H1 (cell line): ENCODE data around the gene SLC39A11. TPM values are rescaled to one million over a fixed set of nuclear protein-coding genes. Genes with fewer than 3 reads are reported as not detected.

Experiments used
- CTCF ChIA-PET: fragments of 300-600 bp; sonication (Branson Sonifier 250); formaldehyde crosslinking; loops from one replicate; lab custom pipeline; 2021; ENCODE audit not compliant: partially characterized antibody; lab: Charles Lee
- POLR2A ChIA-PET: fragments of 300-600 bp; sonication (Branson Sonifier 250); formaldehyde crosslinking; loops from one replicate; lab custom pipeline; 2021; ENCODE audit warnings: inconsistent platforms; ENCODE audit not compliant: partially characterized antibody; lab: Charles Lee
- DNase-seq, 2 experiments: peaks; one replicate each; pipeline versions ENCODE4 v3.0.0 to v3.0.0-alpha.2; 2010 to 2022; ENCODE audit warnings: low spot score in 2 of 2, low read depth in 1 of 2, mixed read lengths in 1 of 2
- FAIRE-seq: peaks from 2 replicates; lab custom pipeline; 2011; peaks lifted over from hg19 to GRCh38; lab: Jason Lieb, UNC
- H2AFZ ChIP-seq: 2 replicates; pipeline ENCODE4 v1.8.1; 2012; ENCODE audit warnings: low read length, inconsistent platforms
- H2AK5ac ChIP-seq: 2 replicates; pipeline ENCODE4 v1.6.1; 2013; ENCODE audit warnings: low read depth, low read length
- H2BK120ac ChIP-seq: replicated peaks from 2 replicates; pipeline ENCODE3; 2013; ENCODE audit warnings: low read depth, low read length, inconsistent platforms
- H2BK12ac ChIP-seq: 2 replicates; pipeline ENCODE4 v1.6.1; 2013; ENCODE audit warnings: low read depth, low read length
- H2BK15ac ChIP-seq: 2 replicates; pipeline ENCODE4 v1.6.1; 2013; ENCODE audit warnings: low read length
- H2BK20ac ChIP-seq: 2 replicates; pipeline ENCODE4 v1.6.1; 2013; ENCODE audit warnings: low read length
- H2BK5ac ChIP-seq: 2 replicates; pipeline ENCODE4 v1.6.1; 2013; ENCODE audit warnings: low read depth, low read length
- H3K14ac ChIP-seq: 2 replicates; pipeline ENCODE4 v1.6.1; 2013; ENCODE audit warnings: inconsistent platforms; ENCODE audit not compliant: insufficient read length
- H3K18ac ChIP-seq: 2 replicates; pipeline ENCODE4 v1.6.1; 2013; ENCODE audit warnings: low read length; ENCODE audit errors: extremely low read depth
- H3K23ac ChIP-seq: 2 replicates; pipeline ENCODE4 v1.6.1; 2013; ENCODE audit warnings: inconsistent platforms; ENCODE audit not compliant: insufficient read length
- H3K23me2 ChIP-seq: 2 replicates; pipeline ENCODE4 v1.6.1; 2013; ENCODE audit warnings: low read depth, low read length
- H3K27ac ChIP-seq: 2 replicates; pipeline ENCODE4 v1.6.1; 2011; ENCODE audit warnings: low read depth, low read length, inconsistent platforms
- H3K27me3 ChIP-seq, 4 experiments: replicated peaks in 1 of 4; 1 replicate in 1 of 4; 2 replicates in 3 of 4; pipeline versions ENCODE4 v1.6.1 to v1.8.1; 2011 to 2013; ENCODE audit warnings: low read length in 3 of 4, mild to moderate bottlenecking in 3 of 4, inconsistent platforms in 2 of 4, mixed read lengths in 2 of 4, moderate library complexity in 1 of 4; ENCODE audit not compliant: control insufficient read depth in 3 of 4, insufficient read depth in 3 of 4; ENCODE audit errors: extremely low read depth in 1 of 4
- H3K36me3 ChIP-seq, 4 experiments: 2 replicates each; pipeline versions ENCODE4 v1.6.1 to v1.8.1; 2011 to 2013; ENCODE audit warnings: mild to moderate bottlenecking in 4 of 4, low read length in 3 of 4, moderate library complexity in 2 of 4, control low read depth in 1 of 4, inconsistent platforms in 1 of 4; ENCODE audit not compliant: insufficient read depth in 4 of 4, control insufficient read depth in 2 of 4
- H3K4ac ChIP-seq: replicated peaks from 2 replicates; pipeline ENCODE3; 2013; ENCODE audit warnings: low read length, low read depth, mixed read lengths, inconsistent platforms; ENCODE audit not compliant: insufficient read length
- H3K4me1 ChIP-seq, 4 experiments: replicated peaks in 1 of 4; 1 replicate in 1 of 4; 2 replicates in 3 of 4; pipeline versions ENCODE4 v1.6.1 to v1.8.1; 2011 to 2013; ENCODE audit warnings: low read length in 3 of 4, inconsistent platforms in 2 of 4, mixed read lengths in 1 of 4; ENCODE audit not compliant: insufficient read depth in 4 of 4, control insufficient read depth in 3 of 4
- H3K4me2 ChIP-seq, 2 experiments: 2 replicates each; pipeline versions ENCODE4 v1.6.1 to v1.8.1; 2011 to 2013; ENCODE audit warnings: low read depth in 2 of 2, low read length in 2 of 2, control low read depth in 1 of 2, inconsistent platforms in 1 of 2, mild to moderate bottlenecking in 1 of 2; ENCODE audit not compliant: insufficient read depth in 1 of 2
- H3K4me3 ChIP-seq, 4 experiments: fragments of 200-600, 300-600 bp in 1 of 4; sonication (generic), shearing (Covaris generic), sonication (Bioruptor Twin) in 1 of 4; 2 replicates each; pipeline versions ENCODE4 v1.5.1 to v1.8.1; 2011 to 2016; ENCODE audit warnings: low read length in 4 of 4, low read depth in 3 of 4, control low read depth in 2 of 4, inconsistent platforms in 2 of 4, mild to moderate bottlenecking in 2 of 4, mixed read lengths in 1 of 4, moderate library complexity in 1 of 4; ENCODE audit not compliant: insufficient read depth in 2 of 4; ENCODE audit errors: extremely low read depth in 1 of 4
- H3K56ac ChIP-seq: replicated peaks from 2 replicates; pipeline ENCODE3; 2013; ENCODE audit warnings: low read depth, mild to moderate bottlenecking, mixed read lengths, low read length, inconsistent platforms; ENCODE audit not compliant: insufficient read length
- H3K79me1 ChIP-seq: 2 replicates; pipeline ENCODE4 v1.6.1; 2013; ENCODE audit warnings: low read depth, low read length, control low read depth
- H3K79me2 ChIP-seq, 2 experiments: 2 replicates each; pipeline versions ENCODE4 v1.6.1 to v1.8.1; 2012 to 2013; ENCODE audit warnings: low read length in 2 of 2, mild to moderate bottlenecking in 2 of 2, inconsistent platforms in 1 of 2; ENCODE audit not compliant: insufficient read depth in 2 of 2, control insufficient read depth in 1 of 2
- H3K9ac ChIP-seq, 4 experiments: replicated peaks in 1 of 4; 1 replicate in 1 of 4; 2 replicates in 3 of 4; pipeline versions ENCODE4 v1.6.1 to v1.8.1; 2011 to 2013; ENCODE audit warnings: low read depth in 3 of 4, low read length in 3 of 4, control low read depth in 2 of 4, mild to moderate bottlenecking in 2 of 4, moderate library complexity in 2 of 4, inconsistent platforms in 1 of 4; ENCODE audit errors: extremely low read depth in 1 of 4
- H3K9me3 ChIP-seq, 2 experiments: 2 replicates each; pipeline versions ENCODE4 v1.6.1 to v1.8.1; 2012 to 2013; ENCODE audit warnings: mild to moderate bottlenecking in 2 of 2, moderate library complexity in 2 of 2, control low read depth in 1 of 2, inconsistent platforms in 1 of 2, low read depth in 1 of 2, low read length in 1 of 2, mixed read lengths in 1 of 2; ENCODE audit not compliant: insufficient read depth in 2 of 2
- H4K20me1 ChIP-seq, 2 experiments: replicated peaks in 1 of 2; 2 replicates each; pipeline versions ENCODE3 to v1.8.1; 2011 to 2013; ENCODE audit warnings: inconsistent platforms in 2 of 2, low read length in 2 of 2, mild to moderate bottlenecking in 1 of 2; ENCODE audit not compliant: insufficient read depth in 2 of 2, control insufficient read depth in 1 of 2
- H4K5ac ChIP-seq: 2 replicates; pipeline ENCODE4 v1.6.1; 2013; ENCODE audit warnings: low read length, low read depth, mixed read lengths, inconsistent platforms; ENCODE audit not compliant: insufficient read length
- H4K8ac ChIP-seq: 2 replicates; pipeline ENCODE4 v1.8.0; 2013; ENCODE audit warnings: mild to moderate bottlenecking, moderate library complexity, low read length, inconsistent platforms; ENCODE audit not compliant: insufficient read depth; ENCODE audit errors: extremely low read depth
- H4K91ac ChIP-seq: replicated peaks from 2 replicates; pipeline ENCODE3; 2013; ENCODE audit warnings: low read length, mixed read lengths, inconsistent platforms; ENCODE audit not compliant: insufficient read length
- CEBPB ChIP-seq: IDR thresholded peaks from 2 replicates; pipeline ENCODE4 v1.6.1; 2012; ENCODE audit warnings: low read depth, low read length
- CHD2 ChIP-seq: IDR thresholded peaks from 2 replicates; pipeline ENCODE4 v1.6.1; 2012; ENCODE audit warnings: low read length, improper control_type of control experiment
- EP300 ChIP-seq, 2 experiments: IDR thresholded peaks; 1 replicate in 1 of 2; 2 replicates in 1 of 2; pipeline ENCODE4 v1.6.1; 2011 to 2012; ENCODE audit warnings: low read depth in 2 of 2, low read length in 2 of 2, mild to moderate bottlenecking in 2 of 2, borderline replicate concordance in 1 of 2, inconsistent platforms in 1 of 2, moderate library complexity in 1 of 2
- EZH2 ChIP-seq: fragments of 200-600 bp; sonication (generic); IDR thresholded peaks from 2 replicates; pipeline ENCODE4 v1.7.1; 2012; ENCODE audit warnings: low read depth, mild to moderate bottlenecking, moderate library complexity, low read length, inconsistent platforms; ENCODE audit not compliant: severe bottlenecking
- KDM5A ChIP-seq: fragments of 200-600 bp; IDR thresholded peaks from 2 replicates; pipeline ENCODE4 v1.7.1; 2012; ENCODE audit warnings: mild to moderate bottlenecking, low read length, inconsistent platforms, mixed read lengths
- SAP30 ChIP-seq: fragments of 300-600 bp; sonication (generic); IDR thresholded peaks from 2 replicates; pipeline ENCODE4 v1.7.1; 2012; ENCODE audit warnings: low read length, moderate library complexity, mild to moderate bottlenecking, inconsistent platforms; ENCODE audit not compliant: insufficient read depth, insufficient replicate concordance
- SIN3A ChIP-seq, 2 experiments: IDR thresholded peaks in 1 of 2; conservative IDR thresholded peaks in 1 of 2; 2 replicates each; pipeline ENCODE4 v1.6.1; 2011 to 2012; ENCODE audit warnings: low read length in 2 of 2, improper control_type of control experiment in 1 of 2, low read depth in 1 of 2, mild to moderate bottlenecking in 1 of 2
- SP4 ChIP-seq: IDR thresholded peaks from 2 replicates; pipeline ENCODE4 v1.6.1; 2012; ENCODE audit warnings: low read length, inconsistent platforms
- SRF ChIP-seq: IDR thresholded peaks from 2 replicates; pipeline ENCODE4 v1.6.1; 2011; ENCODE audit warnings: mild to moderate bottlenecking, low read depth, low read length, moderate library complexity
- TAF1 ChIP-seq: IDR thresholded peaks from 2 replicates; pipeline ENCODE4 v1.6.1; 2011; ENCODE audit warnings: mild to moderate bottlenecking, low read depth, low read length
- TAF7 ChIP-seq: optimal IDR thresholded peaks from 2 replicates; pipeline ENCODE3; 2011; ENCODE audit warnings: low read depth, mild to moderate bottlenecking, inconsistent platforms, low read length, moderate library complexity, borderline replicate concordance
- ZNF274 ChIP-seq: IDR thresholded peaks from 2 replicates; pipeline ENCODE4 v1.7.0; 2012; ENCODE audit warnings: low read length, borderline replicate concordance; ENCODE audit errors: extremely low read depth
- WGBS, 2 experiments: shearing (Covaris generic) in 1 of 2; methylation state at CpG; one replicate each; pipeline versions ENCODE4 v1.1.6 to v1.1.7; 2013 to 2015; ENCODE audit warnings: low lambda C conversion rate in 2 of 2, mixed read lengths in 2 of 2, inconsistent platforms in 1 of 2, low coverage in 1 of 2, missing lambda C conversion rate in 1 of 2; ENCODE audit not compliant: insufficient replicate concordance in 2 of 2, insufficient coverage in 1 of 2, insufficient read length in 1 of 2; ENCODE audit errors: extremely low coverage in 1 of 2, missing lambda C conversion rate in 1 of 2; 5-methylcytosine and 5-hydroxymethylcytosine counted together
- polyA plus RNA-seq, 7 experiments: library from polyadenylated mRNA; depleted of rRNA in 3 of 7; stranded (reverse) in 5 of 7; unstranded in 2 of 7; fragments of >200 nt in 5 of 7; fragments of 200-250 nt in 2 of 7; gene quantifications; 1 replicate in 5 of 7; 2 replicates in 1 of 7; 4 replicates in 1 of 7; pipeline versions ENCODE4 v1.2.1 to v1.2.3, GENCODE V29; 2011 to 2013; ENCODE audit warnings: missing spikeins in 2 of 7, mixed read lengths in 2 of 7
- total RNA-seq: library from RNA; stranded (reverse); fragmentation: NEBNext Ultra II Directional; extraction: Animal tissue kit (Norgen Biotek cat#: 25700); gene quantifications from 2 replicates; pipeline ENCODE4 v1.2.1, GENCODE V29; 2021

The SLC39A11 gene
- total and polyA plus RNA-seq, 2 of the 8 experiments (the other 6 are each of a cell fraction or from before 2014, with no cell fraction given): 12.2 to 19.6 TPM

- ChIA-PET POLR2A (no interaction called here), CTCF (interaction anchor here (1.1 to 1.8 kb wide), 3 partner anchors 18 to 92 kb away, joined by 3 to 5 read pairs (median 3); no protein-coding TSS in a partner anchor)
- Histone ChIP-seq H2BK120ac (no peak overlapping the region), H3K56ac (no peak overlapping the region), H3K4me3 (no peak overlapping the region), H3K4ac (no peak overlapping the region), H3K23me2 (no peaks in the 10 kb centered on the region; the same call in 1 of the 2 replicates), H2BK20ac (no peak overlapping the region), H3K4me2 (no peak overlapping the region), H3K14ac (no peak overlapping the region), H4K91ac (no peak overlapping the region), H2AK5ac (no peak overlapping the region), H3K9me3 (0 out of 4 replicates have a peak, but pooled peaks cover 0 to 2% of the 10 kb centered on the region in 2 experiments), H4K8ac (no peak overlapping the region), H3K36me3 (no peaks in the 10 kb centered on the region), H2AFZ (no peak overlapping the region), H2BK15ac (no peak overlapping the region), H3K79me1 (no peaks in the 10 kb centered on the region), H3K9ac (no peak overlapping the region), H3K18ac (no peak overlapping the region), H2BK5ac (no peak overlapping the region), H2BK12ac (no peak overlapping the region), H3K27me3 (no peaks in the 10 kb centered on the region), H3K4me1 (no peaks in the 10 kb centered on the region), H3K79me2 (no peaks in the 10 kb centered on the region), H4K5ac (no peak overlapping the region), H3K27ac (no peak overlapping the region), H4K20me1 (no peaks in the 10 kb centered on the region), H3K23ac (no peak overlapping the region)
- DNase-seq (no peak), FAIRE-seq (no peak)
- WGBS, 2 experiments: 98% methylated on average over 6 of the region's 6 CpGs; no CpG with 5 or more reads in 1 of the 2 experiments
- TF ChIP-seq KDM5A (no peak), EP300 (IDR thresholded peaks at IDR 0.05; ENCODE audit: borderline replicate concordance in 1 of 2, low read depth in 2 of 2, low read length in 2 of 2) (no peak), SP4 (no peak), CEBPB (no peak), SAP30 (no peak), SRF (no peak), ZNF274 (no peak), TAF7 (no peak), SIN3A (conservative IDR thresholded peaks at IDR 0.05 in 1 of 2, IDR thresholded peaks at IDR 0.05 in 1 of 2; ENCODE audit: low read depth in 1 of 2, low read length in 2 of 2) (no peak), EZH2 (no peak), CHD2 (no peak), TAF1 (no peak)
Observed at GRCh38 chr17:73064084-73064938, 28.2 kb downstream of the SLC39A11 start.
